MM.1S (cell line): Measurements from ENCODE around the gene ACTC1.

Experiments used
- DNase-seq: peaks from one replicate; pipeline ENCODE4 v3.0.0-alpha.2; 2015
- H2AFZ ChIP-seq: fragments of 300-600 bp; sonication (generic); 2 replicates; pipeline ENCODE4 v1.6.0; 2016; ENCODE audit warnings: antibody characterized with exemption, low read length
- H3F3A ChIP-seq: fragments of 300-600 bp; sonication (generic); 2 replicates; pipeline ENCODE4 v1.6.1; 2016; ENCODE audit warnings: mild to moderate bottlenecking, antibody characterized with exemption, low read length, moderate library complexity, mixed read lengths; ENCODE audit not compliant: insufficient read depth
- H3K27ac ChIP-seq: fragments of 300-600 bp; sonication (generic); 2 replicates; pipeline ENCODE4 v1.5.1; 2016; ENCODE audit warnings: mild to moderate bottlenecking, low read length
- H3K27me3 ChIP-seq: fragments of 300-600 bp; sonication (generic); replicated peaks from 2 replicates; pipeline ENCODE4 v1.6.0; 2016; ENCODE audit warnings: low read length; ENCODE audit not compliant: insufficient read depth
- H3K36me3 ChIP-seq: fragments of 300-600 bp; sonication (generic); replicated peaks from 2 replicates; pipeline ENCODE4 v1.6.1; 2016; ENCODE audit warnings: mild to moderate bottlenecking, low read length, mixed read lengths; ENCODE audit not compliant: insufficient read depth
- H3K4me1 ChIP-seq: fragments of 300-600 bp; sonication (generic); 2 replicates; pipeline ENCODE4 v1.6.1; 2016; ENCODE audit warnings: low read length, mixed read lengths
- H3K4me2 ChIP-seq: fragments of 300-600 bp; sonication (generic); 2 replicates; pipeline ENCODE4 v1.6.0; 2016; ENCODE audit warnings: low read depth, low read length
- H3K4me3 ChIP-seq: fragments of 300-600 bp; sonication (generic); 2 replicates; pipeline ENCODE4 v1.5.1; 2016; ENCODE audit warnings: low read length, mixed read lengths
- H3K79me2 ChIP-seq: fragments of 300-600 bp; sonication (generic); 2 replicates; pipeline ENCODE4 v1.6.1; 2016; ENCODE audit warnings: mixed run types, low read length, mixed read lengths
- H3K9ac ChIP-seq: fragments of 300-600 bp; sonication (generic); 2 replicates; pipeline ENCODE4 v1.6.1; 2016; ENCODE audit warnings: low read length, mixed read lengths
- H3K9me2 ChIP-seq: fragments of 300-600 bp; sonication (generic); replicated peaks from 2 replicates; pipeline ENCODE4 v1.6.1; 2016; ENCODE audit warnings: mild to moderate bottlenecking, low read length, mixed read lengths; ENCODE audit not compliant: insufficient read depth
- H3K9me3 ChIP-seq: fragments of 300-600 bp; sonication (generic); replicated peaks from 2 replicates; pipeline ENCODE4 v1.6.1; 2016; ENCODE audit warnings: mild to moderate bottlenecking, low read length, mixed read lengths; ENCODE audit not compliant: insufficient read depth
- H4K20me1 ChIP-seq: fragments of 300-600 bp; sonication (generic); 2 replicates; pipeline ENCODE4 v1.6.1; 2016; ENCODE audit warnings: mild to moderate bottlenecking, low read length, moderate library complexity, mixed read lengths; ENCODE audit not compliant: insufficient read depth
- CTCF ChIP-seq: fragments of 300-600 bp; sonication (generic); IDR thresholded peaks from 2 replicates; pipeline ENCODE4 v1.5.1; 2016; ENCODE audit warnings: antibody characterized with exemption, low read length, mixed read lengths
- EZH2 ChIP-seq: fragments of 300-600 bp; sonication (generic); optimal IDR thresholded peaks from 2 replicates; pipeline ENCODE3; 2017; ENCODE audit warnings: low read depth, mild to moderate bottlenecking, antibody characterized with exemption, low read length, mixed read lengths
- EZH2phosphoT487 ChIP-seq: fragments of 300-600 bp; sonication (generic); IDR thresholded peaks from 2 replicates; pipeline ENCODE4 v1.6.1; 2018; ENCODE audit warnings: antibody characterized with exemption, low read length

Gene ACTC1

GRCh38 chr15:34837246-34838016, 42.1 kb upstream of the ACTC1 start:
- no peak overlapping the region for H3K9ac ChIP-seq
- H3K9me3 ChIP-seq, result no peaks in the 10 kb centered on the region
- H3K4me2 ChIP-seq, result no peak overlapping the region
- H3K4me3 ChIP-seq, result no peak overlapping the region
- DNase-seq, result no peak
- TF ChIP-seq EZH2phosphoT487, result no peak
- no peak for TF ChIP-seq EZH2
- TF ChIP-seq CTCF, result no peak
- no peaks in the 10 kb centered on the region for H3K27me3 ChIP-seq
- H3K79me2 ChIP-seq, result no peaks in the 10 kb centered on the region
- H3K27ac ChIP-seq, result no peak overlapping the region
- H3K36me3 ChIP-seq, result no peaks in the 10 kb centered on the region
- H3K9me2 ChIP-seq, result no peaks in the 10 kb centered on the region
- no peak overlapping the region for H2AFZ ChIP-seq
- H3F3A ChIP-seq, result no peaks in the 10 kb centered on the region
- H3K4me1 ChIP-seq, result no peaks in the 10 kb centered on the region
- no peaks in the 10 kb centered on the region for H4K20me1 ChIP-seq

GRCh38 chr15:34828145-34828911, 33.0 kb upstream of the ACTC1 start:
- H3K4me3 ChIP-seq, result peak overlapping the region; percentile 38
- H3K9me2 ChIP-seq, result no peaks in the 10 kb centered on the region
- no peaks in the 10 kb centered on the region for H4K20me1 ChIP-seq
- H3K27ac ChIP-seq, result peak overlapping the region; percentile 74
- H2AFZ ChIP-seq, result peak overlapping the region; percentile 52
- peaks cover 13% of the 10 kb centered on the region for H3F3A ChIP-seq
- no peak for DNase-seq
- TF ChIP-seq EZH2phosphoT487 (no peak), CTCF (no peak), EZH2 (no peak)
- no peaks in the 10 kb centered on the region for H3K9me3 ChIP-seq
- H3K4me2 ChIP-seq, result peak overlapping the region; percentile 79
- H3K27me3 ChIP-seq, result no peaks in the 10 kb centered on the region
- peak overlapping the region; percentile 39; the same call in 1 of the 2 replicates for H3K9ac ChIP-seq
- no peaks in the 10 kb centered on the region for H3K79me2 ChIP-seq
- no peaks in the 10 kb centered on the region for H3K36me3 ChIP-seq
- H3K4me1 ChIP-seq, result peaks cover 16% of the 10 kb centered on the region

GRCh38 chr15:34821831-34822230, 26.5 kb upstream of the ACTC1 start:
- Histone ChIP-seq H3K4me2 (no peak overlapping the region), H3K9me2 (no peaks in the 10 kb centered on the region), H2AFZ (no peak overlapping the region), H4K20me1 (no peaks in the 10 kb centered on the region), H3K9me3 (no peaks in the 10 kb centered on the region), H3K27ac (no peak overlapping the region), H3F3A (no peaks in the 10 kb centered on the region), H3K27me3 (no peaks in the 10 kb centered on the region), H3K79me2 (no peaks in the 10 kb centered on the region), H3K4me3 (no peak overlapping the region), H3K4me1 (no peaks in the 10 kb centered on the region; the same call in 1 of the 2 replicates), H3K9ac (no peak overlapping the region), H3K36me3 (no peaks in the 10 kb centered on the region)
- DNase-seq, result no peak
- TF ChIP-seq EZH2 (no peak), CTCF (no peak), EZH2phosphoT487 (no peak)
